Aorta (tissue), 5 donors: ENCODE measurements around the gene MAD1L1. TPM values are rescaled to one million over a fixed set of nuclear protein-coding genes. Genes with fewer than 3 reads are reported as not detected.

Experiments used
- ATAC-seq: fragments of 200-7000 bp; cut with Tn5 transposase; one replicate; pipeline ENCODE4 v1.9.1; 2022; ENCODE audit warnings: moderate library complexity; ENCODE audit not compliant: low FRiP score
- DNase-seq, 2 donors: peaks; one replicate each; pipeline ENCODE4 v3.0.0-alpha.2; 2020
- H3K27ac ChIP-seq, 2 donors: one replicate each; pipeline ENCODE4 v1.5.1; 2013; ENCODE audit warnings: low read length in 2 of 2, mild to moderate bottlenecking in 2 of 2, moderate library complexity in 2 of 2, control low read depth in 1 of 2, inconsistent platforms in 1 of 2, low read depth in 1 of 2
- H3K27me3 ChIP-seq, 2 donors: one replicate each; pipeline ENCODE4 v1.6.1; 2013; ENCODE audit warnings: control low read depth in 1 of 2, low read length in 1 of 2, mild to moderate bottlenecking in 1 of 2, moderate library complexity in 1 of 2; ENCODE audit not compliant: insufficient read depth in 2 of 2, control insufficient read depth in 1 of 2
- H3K36me3 ChIP-seq, 2 donors: one replicate each; pipeline ENCODE4 v1.6.1; 2013; ENCODE audit warnings: control low read depth in 1 of 2, low read length in 1 of 2, mild to moderate bottlenecking in 1 of 2; ENCODE audit not compliant: insufficient read depth in 2 of 2, control insufficient read depth in 1 of 2
- H3K4me1 ChIP-seq, 2 donors: one replicate each; pipeline ENCODE4 v1.6.1; 2013; ENCODE audit warnings: low read length in 2 of 2, control low read depth in 1 of 2, mild to moderate bottlenecking in 1 of 2, moderate library complexity in 1 of 2; ENCODE audit not compliant: insufficient read depth in 2 of 2, control insufficient read depth in 1 of 2
- H3K4me3 ChIP-seq, 2 donors: one replicate each; pipeline ENCODE4 v1.5.1; 2013; ENCODE audit warnings: low read length in 2 of 2, control low read depth in 1 of 2, mild to moderate bottlenecking in 1 of 2
- H3K9me3 ChIP-seq: one replicate; pipeline ENCODE4 v1.6.1; 2013; ENCODE audit warnings: mild to moderate bottlenecking, low read length; ENCODE audit not compliant: control insufficient read depth
- WGBS, 2 donors: extraction: QIAGEN DNeasy Blood & Tissue Kit; methylation state at CpG; one replicate each; pipeline ENCODE4 v1.1.7; 2013; 5-methylcytosine and 5-hydroxymethylcytosine counted together
- intact Hi-C, 2 donors: fragments of 100-400 bp; cut with DNase I; formaldehyde crosslinking; loops; one replicate each; pipeline versions ENCODE4 v1.14.2 to v1.15.0; 2022
- polyA plus RNA-seq, 2 donors: library from polyadenylated mRNA; stranded (reverse); fragments of 200-250 nt; gene quantifications; one replicate each; pipeline ENCODE4 v1.2.3, GENCODE V29; 2013
- total RNA-seq, 2 donors: library from RNA; stranded (reverse); fragmentation: NEBNext Ultra II Directional; extraction: Animal tissue kit (Norgen Biotek cat#: 25700); gene quantifications; one replicate each; pipeline ENCODE4 v1.2.1, GENCODE V29; 2021
- donor health status: healthy with polysubstance abuse.
- donor health status: Bipolar disorder and iron deficiency.
- donor health status: DM: no; HTN: no; CAD: no.
- donor health status: DM: no; HTN: no; CAD: no.
- donor health status: DM: yes; HTN: yes; CAD: no.

MAD1L1 gene
- total and polyA plus RNA-seq, 4 donors = 14.8 to 35.8 (median 20.2) TPM

DNA sequence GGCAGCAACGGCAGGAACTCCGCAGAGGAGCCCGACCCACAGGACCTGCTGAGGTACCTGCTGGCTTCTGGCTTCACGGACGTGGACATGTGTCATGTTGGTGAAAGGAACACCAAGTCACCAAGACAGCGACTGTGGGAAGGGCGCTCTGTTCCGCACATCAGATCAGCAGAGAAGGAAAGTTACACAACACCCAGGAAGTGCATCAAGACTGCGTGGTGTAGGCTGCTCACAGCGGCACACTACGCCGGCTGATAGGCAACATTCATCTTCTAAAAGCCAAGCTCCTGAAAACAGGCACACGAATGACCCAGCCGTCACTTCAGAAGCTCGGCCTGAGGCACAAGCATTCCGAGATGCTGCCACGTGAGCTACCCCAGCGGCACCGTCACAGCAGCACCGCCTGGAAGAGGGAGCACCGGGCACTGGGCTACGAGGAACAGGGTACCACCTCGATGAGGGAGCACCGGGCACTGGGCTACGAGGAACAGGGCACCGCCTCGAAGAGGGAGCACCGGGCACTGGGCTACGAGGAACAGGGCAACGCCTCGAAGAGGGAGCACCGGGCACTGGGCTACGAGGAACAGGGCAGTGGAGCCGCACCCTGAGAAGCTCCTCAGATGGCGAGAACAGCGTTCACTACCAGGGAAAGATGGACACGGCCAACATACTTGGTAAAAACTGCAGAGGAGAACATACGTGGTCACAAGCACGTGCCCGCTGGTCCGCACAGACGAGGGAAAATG is 86.7 kb downstream of the MAD1L1 start:
- Histone ChIP-seq H3K9me3 (no peaks in the 10 kb centered on the region), H3K27ac (no peak overlapping the region), H3K27me3 (no peaks in the 10 kb centered on the region), H3K36me3 (no peaks in the 10 kb centered on the region), H3K4me3 (no peak overlapping the region), H3K4me1 (no peaks in the 10 kb centered on the region)
- WGBS, 2 donors = 95 to 96% methylated on average over 42 of the region's 42 CpGs
- intact Hi-C loops = no loop called here
- DNase-seq (no peak), ATAC-seq (no peak)

DNA sequence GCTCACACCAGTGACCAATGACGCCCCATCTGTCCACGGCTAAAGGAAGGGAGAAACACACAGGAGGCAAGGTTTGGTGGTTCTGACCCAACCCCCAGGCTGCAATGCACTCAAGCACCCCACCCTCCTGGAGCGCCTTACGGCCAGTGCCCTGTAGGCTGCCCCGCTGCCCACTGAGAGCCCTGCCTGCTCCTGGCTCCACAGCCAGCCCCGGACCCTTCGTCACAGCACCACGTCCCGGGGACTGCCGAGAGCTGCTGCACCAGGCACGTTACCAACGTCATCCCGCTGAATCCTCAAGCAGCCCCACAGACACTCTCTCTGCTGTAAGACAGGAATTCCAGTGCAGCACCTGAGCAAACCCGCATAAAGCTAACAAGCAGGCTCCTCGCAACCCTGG is 87.8 kb downstream of the MAD1L1 start:
- DNase-seq (no peak), ATAC-seq (no peak)
- WGBS, 2 donors = 95% methylated on average over 15 of the region's 15 CpGs
- no peaks in the 10 kb centered on the region for H3K27me3 ChIP-seq
- H3K36me3 ChIP-seq = no peaks in the 10 kb centered on the region
- no peak overlapping the region for H3K27ac ChIP-seq
- H3K4me1 ChIP-seq = no peaks in the 10 kb centered on the region
- intact Hi-C loops = no loop called here
- H3K4me3 ChIP-seq = no peak overlapping the region
- no peaks in the 10 kb centered on the region for H3K9me3 ChIP-seq

- ATAC-seq = no peak
- Histone ChIP-seq H3K36me3 (no peaks in the 10 kb centered on the region), H3K27ac (no peak overlapping the region), H3K4me1 (no peaks in the 10 kb centered on the region), H3K27me3 (no peaks in the 10 kb centered on the region), H3K4me3 (no peak overlapping the region), H3K9me3 (no peaks in the 10 kb centered on the region)
- intact Hi-C loops = no loop called here
- WGBS, 2 donors = 94 to 95% methylated on average over 25 of the region's 25 CpGs
- DNase-seq = no peak
Measured at GRCh38 chr7:2143981-2144595, 88.7 kb downstream of the MAD1L1 start.

DNA sequence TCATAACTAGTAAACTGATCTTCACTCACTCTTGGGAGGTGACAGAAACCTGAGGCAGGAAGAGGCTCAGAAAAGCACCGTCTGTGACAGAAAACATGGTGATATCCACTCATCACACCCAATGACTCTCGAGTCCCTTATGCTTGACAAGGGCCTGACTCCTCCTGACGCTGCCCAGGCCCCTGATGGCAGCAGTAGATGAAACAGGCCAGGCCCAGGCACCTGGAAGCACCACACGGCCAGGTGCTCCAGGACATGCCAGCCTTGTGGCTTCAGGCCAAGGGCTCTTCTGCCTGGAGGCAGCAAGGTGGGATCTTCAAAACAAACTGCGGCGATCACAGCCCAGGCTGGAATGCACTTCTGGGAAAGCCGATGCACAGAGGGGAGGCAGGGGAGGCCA is 89.3 kb downstream of the MAD1L1 start:
- no peak overlapping the region for H3K27ac ChIP-seq
- no peaks in the 10 kb centered on the region for H3K9me3 ChIP-seq
- no peaks in the 10 kb centered on the region for H3K4me1 ChIP-seq
- intact Hi-C loops = no loop called here
- WGBS, 2 donors = 94 to 95% methylated on average over 7 of the region's 7 CpGs
- H3K36me3 ChIP-seq = no peaks in the 10 kb centered on the region
- H3K4me3 ChIP-seq = no peak overlapping the region
- ATAC-seq (no peak), DNase-seq (no peak)
- no peaks in the 10 kb centered on the region for H3K27me3 ChIP-seq

DNA sequence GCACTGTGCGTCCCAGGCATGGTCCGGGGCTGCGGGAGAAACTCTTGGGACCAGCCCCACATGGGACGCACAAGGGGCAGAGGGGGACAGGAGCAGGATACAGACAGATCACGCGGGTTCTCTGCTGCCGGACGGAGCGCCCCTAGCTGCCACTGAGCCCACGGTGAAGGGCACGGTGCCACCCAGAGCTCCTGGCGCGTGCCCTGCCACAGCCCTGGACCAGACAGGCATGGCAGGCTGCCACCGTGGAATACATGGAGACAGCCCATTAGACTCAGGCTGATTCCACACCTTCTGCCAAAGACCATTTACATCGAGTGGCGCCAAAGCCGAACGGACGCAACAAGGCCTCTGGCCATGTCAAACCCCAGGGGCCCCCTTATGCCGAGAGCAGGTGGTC is 90.4 kb downstream of the MAD1L1 start:
- no peak for ATAC-seq
- H3K27ac ChIP-seq = no peak overlapping the region
- DNase-seq = no peak
- no peaks in the 10 kb centered on the region for H3K36me3 ChIP-seq
- intact Hi-C loops = no loop called here
- no peaks in the 10 kb centered on the region for H3K27me3 ChIP-seq
- no peaks in the 10 kb centered on the region for H3K4me1 ChIP-seq
- no peak overlapping the region for H3K4me3 ChIP-seq
- no peaks in the 10 kb centered on the region for H3K9me3 ChIP-seq
- 83 to 85% methylated on average over 20 of the region's 20 CpGs for WGBS, 2 donors

GRCh38 chr7:2141651-2142050 is 91.1 kb downstream of the MAD1L1 start:
- Histone ChIP-seq H3K27me3 (no peaks in the 10 kb centered on the region), H3K36me3 (no peaks in the 10 kb centered on the region), H3K27ac (no peak overlapping the region), H3K4me3 (no peak overlapping the region), H3K4me1 (no peaks in the 10 kb centered on the region), H3K9me3 (no peaks in the 10 kb centered on the region)
- DNase-seq (no peak), ATAC-seq (no peak)
- intact Hi-C loops = no loop called here
- 88 to 94% methylated on average over 14 of the region's 14 CpGs for WGBS, 2 donors

GRCh38 chr7:2141021-2141410 is 91.7 kb downstream of the MAD1L1 start:
- H3K4me3 ChIP-seq = no peak overlapping the region
- no peaks in the 10 kb centered on the region for H3K27me3 ChIP-seq
- no peak for DNase-seq
- no peaks in the 10 kb centered on the region for H3K9me3 ChIP-seq
- no peak for ATAC-seq
- 83 to 96% methylated on average over 17 of the region's 17 CpGs for WGBS, 2 donors
- no peak overlapping the region for H3K27ac ChIP-seq
- H3K36me3 ChIP-seq = no peaks in the 10 kb centered on the region
- intact Hi-C loops = no loop called here
- H3K4me1 ChIP-seq = no peaks in the 10 kb centered on the region

DNA sequence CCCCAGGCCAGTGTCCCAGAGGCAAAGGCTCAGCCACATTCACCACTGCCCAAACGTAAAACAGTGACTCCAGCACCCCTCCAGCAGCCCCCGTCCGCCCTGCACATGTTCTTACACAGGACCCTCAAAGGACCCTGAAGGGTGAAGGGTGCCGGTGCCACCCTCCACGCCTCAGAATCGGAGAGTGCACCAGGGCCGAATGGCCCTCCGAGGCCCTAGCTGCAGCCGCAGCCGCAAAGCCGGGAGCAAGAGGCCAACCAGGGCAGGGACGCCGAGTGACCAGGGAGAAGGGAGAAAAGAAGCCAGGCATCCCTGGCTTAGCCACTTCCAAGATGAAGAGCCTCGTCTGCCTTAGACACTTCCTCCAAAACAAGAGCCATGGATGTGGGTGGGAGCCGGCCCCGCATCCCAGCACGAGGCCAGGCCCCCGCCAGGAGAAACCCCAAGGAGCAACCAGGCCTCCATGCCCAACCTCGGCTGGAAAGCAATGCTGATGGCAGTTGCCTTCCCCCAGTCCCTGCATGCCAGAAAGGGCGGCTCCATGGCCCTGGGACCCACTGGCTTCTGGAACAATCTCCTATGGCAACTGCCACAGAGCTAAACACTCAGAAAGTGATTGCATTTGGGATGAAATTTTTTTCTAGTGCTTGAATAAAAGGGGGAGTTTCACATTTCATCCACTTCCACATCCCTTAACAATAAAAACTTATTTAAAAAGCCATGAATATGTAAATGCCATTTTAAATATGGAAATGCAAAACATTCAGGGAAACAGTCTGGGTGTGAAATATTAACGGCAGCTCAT is 92.3 kb downstream of the MAD1L1 start:
- Histone ChIP-seq H3K27ac (no peak overlapping the region), H3K36me3 (no peaks in the 10 kb centered on the region), H3K4me1 (no peaks in the 10 kb centered on the region), H3K4me3 (no peak overlapping the region), H3K27me3 (no peaks in the 10 kb centered on the region), H3K9me3 (no peaks in the 10 kb centered on the region)
- no peak for ATAC-seq
- no peak for DNase-seq
- 85 to 86% methylated on average over 19 to 21 of the region's 21 CpGs for WGBS, 2 donors
- intact Hi-C loops = no loop called here
